NAMALWA (cell line): ENCODE data around the gene PPIA.

Source experiments
- DNase-seq: peaks from one replicate; pipeline ENCODE4 v3.0.0-alpha.2; 2015; ENCODE audit warnings: low spot score

The PPIA gene

GRCh38 chr7:44796504-44797328, at the start of gene PPIA:
TSS of gene PPIA (plus strand) at chr7:44796681. CDS start at chr7:44796725, 44 bp downstream.
- DNase-seq: peak; percentile 100

- peak; percentile 95 for DNase-seq
These were observed 48.2 kb upstream of the PPIA start, which contains the start of gene ZMIZ2 for GRCh38 chr7:44748045-44748947. TSS of gene ZMIZ2 (plus strand) at chr7:44748847. CDS start at chr7:44756250, 7,403 bp downstream.

GRCh38 chr7:44748948-44749731, 47.3 kb upstream of the PPIA start:
- DNase-seq: peak; percentile 63

- peak; percentile 26 for DNase-seq
These were observed 46.5 kb upstream of the PPIA start for GRCh38 chr7:44749992-44750391.

- DNase-seq: peak; percentile 32
These were observed 46.1 kb upstream of the PPIA start for GRCh38 chr7:44750424-44750823.

GRCh38 chr7:44750921-44751571, 45.4 kb upstream of the PPIA start:
- DNase-seq: peak; percentile 79

- DNase-seq: no peak
These were observed 43.7 kb upstream of the PPIA start for GRCh38 chr7:44752822-44753221.

GRCh38 chr7:44754802-44755697, 41.4 kb upstream of the PPIA start:
- DNase-seq: no peak

GRCh38 chr7:44755698-44756627, 40.5 kb upstream of the PPIA start:
- DNase-seq: no peak

GRCh38 chr7:44756904-44757303, 39.6 kb upstream of the PPIA start:
- no peak for DNase-seq

- DNase-seq: no peak
These were observed 39.2 kb upstream of the PPIA start for GRCh38 chr7:44757311-44757710.

GRCh38 chr7:44757739-44758138, 38.7 kb upstream of the PPIA start:
- no peak for DNase-seq

GRCh38 chr7:44759246-44759645, 37.2 kb upstream of the PPIA start:
- no peak for DNase-seq

- DNase-seq: no peak
These were observed 36.4 kb upstream of the PPIA start for GRCh38 chr7:44760034-44760580.

- no peak for DNase-seq
These were observed 35.0 kb upstream of the PPIA start for GRCh38 chr7:44761207-44762161.

GRCh38 chr7:44762300-44762699, 34.2 kb upstream of the PPIA start:
- DNase-seq: no peak

GRCh38 chr7:44762726-44763522, 33.6 kb upstream of the PPIA start:
- no peak for DNase-seq
